GM12874 (cell line): ENCODE results near the gene FOLR3.

Source experiments
- CTCF ChIP-seq: IDR thresholded peaks from 2 replicates; pipeline ENCODE4 v1.5.1; 2011; ENCODE audit warnings: low read depth, mild to moderate bottlenecking, control low read depth, low read length, moderate library complexity; ENCODE audit not compliant: insufficient read depth

Gene FOLR3

GRCh38 chr11:72112978-72113808 lies 22.3 kb upstream of the FOLR3 start:
- no peak for TF ChIP-seq CTCF

- TF ChIP-seq CTCF = no peak
Observed at GRCh38 chr11:72114570-72114969, 21.0 kb upstream of the FOLR3 start.

GRCh38 chr11:72116019-72116755 lies 19.3 kb upstream of the FOLR3 start:
- no peak for TF ChIP-seq CTCF

- no peak for TF ChIP-seq CTCF
Observed at GRCh38 chr11:72119198-72119597, 16.3 kb upstream of the FOLR3 start.

GRCh38 chr11:72120930-72121329 lies 14.6 kb upstream of the FOLR3 start:
- no peak for TF ChIP-seq CTCF

- no peak for TF ChIP-seq CTCF
Observed at GRCh38 chr11:72122607-72123006, 12.9 kb upstream of the FOLR3 start.

- TF ChIP-seq CTCF = no peak
Observed at GRCh38 chr11:72123117-72123653, 12.3 kb upstream of the FOLR3 start.
